ENCODE results near the gene SLC6A17. TPM values are rescaled to one million over a fixed set of nuclear protein-coding genes. Genes with fewer than 3 reads are reported as not detected.

The SLC6A17 gene
- total RNA-seq, 1 donor from 2014 or later = 3.6 TPM

- no peaks in the 10 kb centered on the region for H3K9me3 Mint-ChIP-seq (ENCODE audit: unreplicated experiment)
- TF ChIP-seq CTCF (IDR thresholded peaks at IDR 0.05; ENCODE audit: insufficient read depth, low read depth, low read length) (no peak), EZH2 (IDR thresholded peaks at IDR 0.05; ENCODE audit: insufficient read depth, low read length) (no peak)
- Histone ChIP-seq H2AFZ (ENCODE audit: low read depth, low read length) (no peak overlapping the region), H3K4me2 (ENCODE audit: low read length) (peak overlapping the region; percentile 15), H3K4me1 (ENCODE audit: insufficient read depth, low read length) (peaks cover 2% of the 10 kb centered on the region), H3K9me3 (ENCODE audit: insufficient read depth, low read depth, low read length) (no peaks in the 10 kb centered on the region), H4K20me1 (ENCODE audit: insufficient read depth, low read length) (no peaks in the 10 kb centered on the region), H3K27me3 (ENCODE audit: insufficient read depth, low read length) (peaks cover 2% of the 10 kb centered on the region), H3K79me2 (ENCODE audit: insufficient read depth, low read length) (no peaks in the 10 kb centered on the region), H3K9ac (ENCODE audit: low read length) (no peak overlapping the region), H3K36me3 (ENCODE audit: insufficient read depth, low read length) (no peaks in the 10 kb centered on the region), H3K27ac (ENCODE audit: low read depth, low read length) (no peak overlapping the region), H3K4me3 (ENCODE audit: insufficient read depth, low read depth, low read length) (no peak overlapping the region)
- peaks cover 33% of the 10 kb centered on the region for H3K4me1 Mint-ChIP-seq (ENCODE audit: low read depth, unreplicated experiment)
- peaks cover under 1% of the 10 kb centered on the region for H3K36me3 Mint-ChIP-seq (ENCODE audit: low read depth, unreplicated experiment)
- peaks cover 28% of the 10 kb centered on the region for H3K27me3 Mint-ChIP-seq (ENCODE audit: low read depth, unreplicated experiment)
- DNase-seq (ENCODE audit: low read depth) (no peak), FAIRE-seq (no peak)
- H3K27ac Mint-ChIP-seq (ENCODE audit: unreplicated experiment) = no peak overlapping the region
- H3K4me3 Mint-ChIP-seq (ENCODE audit: unreplicated experiment) = no peak overlapping the region
Measured at GRCh38 chr1:110188035-110188618, 37.8 kb downstream of the SLC6A17 start.

- Histone ChIP-seq H3K79me2 (ENCODE audit: insufficient read depth, low read length) (no peaks in the 10 kb centered on the region), H3K4me3 (ENCODE audit: insufficient read depth, low read depth, low read length) (no peak overlapping the region), H3K9me3 (ENCODE audit: insufficient read depth, low read depth, low read length) (no peaks in the 10 kb centered on the region), H3K27ac (ENCODE audit: low read depth, low read length) (no peak overlapping the region), H3K4me1 (ENCODE audit: insufficient read depth, low read length) (peaks cover 2% of the 10 kb centered on the region), H4K20me1 (ENCODE audit: insufficient read depth, low read length) (no peaks in the 10 kb centered on the region), H3K36me3 (ENCODE audit: insufficient read depth, low read length) (no peaks in the 10 kb centered on the region), H3K4me2 (ENCODE audit: low read length) (no peak overlapping the region), H3K9ac (ENCODE audit: low read length) (no peak overlapping the region), H2AFZ (ENCODE audit: low read depth, low read length) (no peak overlapping the region), H3K27me3 (ENCODE audit: insufficient read depth, low read length) (no peaks in the 10 kb centered on the region)
- no peak for TF ChIP-seq CTCF (IDR thresholded peaks at IDR 0.05; ENCODE audit: insufficient read depth, low read depth, low read length)
- TF ChIP-seq EZH2 (IDR thresholded peaks at IDR 0.05; ENCODE audit: insufficient read depth, low read length) = no peak
- Mint-ChIP-seq H3K4me3 (ENCODE audit: unreplicated experiment) (no peak overlapping the region), H3K9me3 (ENCODE audit: unreplicated experiment) (no peaks in the 10 kb centered on the region), H3K4me1 (ENCODE audit: low read depth, unreplicated experiment) (peaks cover 33% of the 10 kb centered on the region), H3K27me3 (ENCODE audit: low read depth, unreplicated experiment) (peaks cover 35% of the 10 kb centered on the region), H3K36me3 (ENCODE audit: low read depth, unreplicated experiment) (peaks cover 7% of the 10 kb centered on the region), H3K27ac (ENCODE audit: unreplicated experiment) (peak overlapping the region; percentile 60)
- FAIRE-seq = no peak
- no peak for DNase-seq (ENCODE audit: low read depth)
Measured at GRCh38 chr1:110189181-110189580, 38.9 kb downstream of the SLC6A17 start.

GRCh38 chr1:110190282-110190929 is 40.1 kb downstream of the SLC6A17 start:
- no peaks in the 10 kb centered on the region for H3K36me3 ChIP-seq (ENCODE audit: insufficient read depth, low read length)
- no peak overlapping the region for H2AFZ ChIP-seq (ENCODE audit: low read depth, low read length)
- H3K4me3 ChIP-seq (ENCODE audit: insufficient read depth, low read depth, low read length) = no peak overlapping the region
- H3K79me2 ChIP-seq (ENCODE audit: insufficient read depth, low read length) = no peaks in the 10 kb centered on the region
- Mint-ChIP-seq H3K4me3 (ENCODE audit: unreplicated experiment) (no peak overlapping the region), H3K27me3 (ENCODE audit: low read depth, unreplicated experiment) (peaks cover 34% of the 10 kb centered on the region), H3K36me3 (ENCODE audit: low read depth, unreplicated experiment) (peaks cover 7% of the 10 kb centered on the region), H3K4me1 (ENCODE audit: low read depth, unreplicated experiment) (peaks cover 33% of the 10 kb centered on the region), H3K27ac (ENCODE audit: unreplicated experiment) (no peak overlapping the region), H3K9me3 (ENCODE audit: unreplicated experiment) (no peaks in the 10 kb centered on the region)
- no peak overlapping the region for H3K27ac ChIP-seq (ENCODE audit: low read depth, low read length)
- H3K27me3 ChIP-seq (ENCODE audit: insufficient read depth, low read length) = no peaks in the 10 kb centered on the region
- H3K4me1 ChIP-seq (ENCODE audit: insufficient read depth, low read length) = peaks cover 2% of the 10 kb centered on the region
- no peak overlapping the region for H3K4me2 ChIP-seq (ENCODE audit: low read length)
- FAIRE-seq = no peak
- no peak for TF ChIP-seq CTCF (IDR thresholded peaks at IDR 0.05; ENCODE audit: insufficient read depth, low read depth, low read length)
- TF ChIP-seq EZH2 (IDR thresholded peaks at IDR 0.05; ENCODE audit: insufficient read depth, low read length) = no peak
- H3K9me3 ChIP-seq (ENCODE audit: insufficient read depth, low read depth, low read length) = no peaks in the 10 kb centered on the region
- DNase-seq (ENCODE audit: low read depth) = no peak
- H3K9ac ChIP-seq (ENCODE audit: low read length) = no peak overlapping the region
- no peaks in the 10 kb centered on the region for H4K20me1 ChIP-seq (ENCODE audit: insufficient read depth, low read length)

Measured in astrocyte (in vitro differentiated cells and primary cell).